ENCODE results near the gene SUOX. TPM values are rescaled to one million over a fixed set of nuclear protein-coding genes. Genes with fewer than 3 reads are reported as not detected.
A peak's percentile ranks its signal among the peaks of the same experiment; 100 is the strongest.

SUOX gene
- 3.1 and 11.0 TPM in 2 replicates for total RNA-seq (2014; rRNA removed; shearing (Covaris generic); ENCODE audit: low replicate concordance)

- Histone ChIP-seq H3K4me3 (ENCODE audit: low read length) (no peak within 1 kb of the TSS), H3K36me3 (ENCODE audit: insufficient read depth, low read length) (no peaks in the 10 kb centered on the region), H3K9me2 (replicated peaks; ENCODE audit: insufficient read depth, low read length) (no peaks in the 10 kb centered on the region), H3K4me1 (ENCODE audit: low read length) (no peaks in the 10 kb centered on the region), H3K4me2 (ENCODE audit: low read depth, low read length, poor library complexity, severe bottlenecking) (no peak within 1 kb of the TSS), H3K27me3 (ENCODE audit: low read length) (no peaks in the 10 kb centered on the region), H3K9me3 (ENCODE audit: low read length) (no peaks in the 10 kb centered on the region), H3K9ac (ENCODE audit: low read length) (no peak within 1 kb of the TSS), H3K27ac (ENCODE audit: low read length) (no peak within 1 kb of the TSS), H4K20me1 (ENCODE audit: insufficient read depth, low read depth, low read length) (no peaks in the 10 kb centered on the region), H3K79me2 (ENCODE audit: low read length) (no peaks in the 10 kb centered on the region), H2AFZ (ENCODE audit: low read length) (no peak within 1 kb of the TSS)
- no peak for DNase-seq
Observed at GRCh38 chr12:55996715-55997534, at the start of gene SUOX. Gene SUOX (plus strand): TSS chr12:55997276. CDS start chr12:56002222, 4,946 bp downstream.

- H3K27me3 ChIP-seq (ENCODE audit: low read length), result no peaks in the 10 kb centered on the region
- H2AFZ ChIP-seq (ENCODE audit: low read length), result no peak overlapping the region
- H4K20me1 ChIP-seq (ENCODE audit: insufficient read depth, low read depth, low read length), result no peaks in the 10 kb centered on the region
- H3K36me3 ChIP-seq (ENCODE audit: insufficient read depth, low read length), result peaks cover 9% of the 10 kb centered on the region
- H3K4me3 ChIP-seq (ENCODE audit: low read length), result no peak overlapping the region
- H3K4me1 ChIP-seq (ENCODE audit: low read length), result no peaks in the 10 kb centered on the region
- no peaks in the 10 kb centered on the region for H3K9me2 ChIP-seq (replicated peaks; ENCODE audit: insufficient read depth, low read length)
- H3K27ac ChIP-seq (ENCODE audit: low read length), result no peak overlapping the region
- DNase-seq, result no peak
- H3K9ac ChIP-seq (ENCODE audit: low read length), result no peak overlapping the region
- H3K4me2 ChIP-seq (ENCODE audit: low read depth, low read length, poor library complexity, severe bottlenecking), result no peak overlapping the region
- H3K9me3 ChIP-seq (ENCODE audit: low read length), result no peaks in the 10 kb centered on the region
- no peaks in the 10 kb centered on the region for H3K79me2 ChIP-seq (ENCODE audit: low read length)
Observed at GRCh38 chr12:55955344-55955743, 41.7 kb upstream of the SUOX start.

- no peak overlapping the region for H3K9ac ChIP-seq (ENCODE audit: low read length)
- H3K27me3 ChIP-seq (ENCODE audit: low read length), result no peaks in the 10 kb centered on the region
- no peaks in the 10 kb centered on the region for H3K9me2 ChIP-seq (replicated peaks; ENCODE audit: insufficient read depth, low read length)
- no peak overlapping the region for H3K27ac ChIP-seq (ENCODE audit: low read length)
- H3K4me2 ChIP-seq (ENCODE audit: low read depth, low read length, poor library complexity, severe bottlenecking), result no peak overlapping the region
- no peaks in the 10 kb centered on the region for H3K4me1 ChIP-seq (ENCODE audit: low read length)
- H3K36me3 ChIP-seq (ENCODE audit: insufficient read depth, low read length), result peaks cover 9% of the 10 kb centered on the region
- H2AFZ ChIP-seq (ENCODE audit: low read length), result no peak overlapping the region
- no peak overlapping the region for H3K4me3 ChIP-seq (ENCODE audit: low read length)
- no peaks in the 10 kb centered on the region for H3K9me3 ChIP-seq (ENCODE audit: low read length)
- no peaks in the 10 kb centered on the region for H3K79me2 ChIP-seq (ENCODE audit: low read length)
- peak; percentile 68 for DNase-seq
- no peaks in the 10 kb centered on the region for H4K20me1 ChIP-seq (ENCODE audit: insufficient read depth, low read depth, low read length)
Observed at GRCh38 chr12:55955800-55956508, 41.1 kb upstream of the SUOX start.

- peaks cover 9% of the 10 kb centered on the region; the same call in 1 of the 2 replicates for H3K36me3 ChIP-seq (ENCODE audit: insufficient read depth, low read length)
- no peak overlapping the region for H3K27ac ChIP-seq (ENCODE audit: low read length)
- no peaks in the 10 kb centered on the region for H3K9me2 ChIP-seq (replicated peaks; ENCODE audit: insufficient read depth, low read length)
- H3K9me3 ChIP-seq (ENCODE audit: low read length), result no peaks in the 10 kb centered on the region
- no peaks in the 10 kb centered on the region for H4K20me1 ChIP-seq (ENCODE audit: insufficient read depth, low read depth, low read length)
- DNase-seq, result no peak
- no peaks in the 10 kb centered on the region for H3K4me1 ChIP-seq (ENCODE audit: low read length)
- no peak overlapping the region for H2AFZ ChIP-seq (ENCODE audit: low read length)
- H3K4me3 ChIP-seq (ENCODE audit: low read length), result no peak overlapping the region
- H3K27me3 ChIP-seq (ENCODE audit: low read length), result no peaks in the 10 kb centered on the region
- H3K9ac ChIP-seq (ENCODE audit: low read length), result no peak overlapping the region
- no peak overlapping the region for H3K4me2 ChIP-seq (ENCODE audit: low read depth, low read length, poor library complexity, severe bottlenecking)
- H3K79me2 ChIP-seq (ENCODE audit: low read length), result no peaks in the 10 kb centered on the region
Observed at GRCh38 chr12:55957106-55957859, 39.8 kb upstream of the SUOX start.

- no peaks in the 10 kb centered on the region for H3K27me3 ChIP-seq (ENCODE audit: low read length)
- H3K4me3 ChIP-seq (ENCODE audit: low read length), result no peak overlapping the region
- H3K9me2 ChIP-seq (replicated peaks; ENCODE audit: insufficient read depth, low read length), result no peaks in the 10 kb centered on the region
- DNase-seq, result no peak
- H3K27ac ChIP-seq (ENCODE audit: low read length), result no peak overlapping the region
- peaks cover 24% of the 10 kb centered on the region for H3K4me1 ChIP-seq (ENCODE audit: low read length)
- no peak overlapping the region for H3K9ac ChIP-seq (ENCODE audit: low read length)
- H4K20me1 ChIP-seq (ENCODE audit: insufficient read depth, low read depth, low read length), result no peaks in the 10 kb centered on the region
- H3K4me2 ChIP-seq (ENCODE audit: low read depth, low read length, poor library complexity, severe bottlenecking), result no peak overlapping the region
- H3K36me3 ChIP-seq (ENCODE audit: insufficient read depth, low read length), result no peaks in the 10 kb centered on the region
- H3K9me3 ChIP-seq (ENCODE audit: low read length), result no peaks in the 10 kb centered on the region
- no peak overlapping the region for H2AFZ ChIP-seq (ENCODE audit: low read length)
- peaks cover 17% of the 10 kb centered on the region for H3K79me2 ChIP-seq (ENCODE audit: low read length)
Observed at GRCh38 chr12:55963760-55964159, 33.3 kb upstream of the SUOX start.

- Histone ChIP-seq H3K27me3 (ENCODE audit: low read length) (no peaks in the 10 kb centered on the region), H3K4me2 (ENCODE audit: low read depth, low read length, poor library complexity, severe bottlenecking) (no peak overlapping the region), H3K27ac (ENCODE audit: low read length) (no peak overlapping the region), H3K9ac (ENCODE audit: low read length) (no peak overlapping the region), H3K36me3 (ENCODE audit: insufficient read depth, low read length) (no peaks in the 10 kb centered on the region), H3K79me2 (ENCODE audit: low read length) (peaks cover 17% of the 10 kb centered on the region), H2AFZ (ENCODE audit: low read length) (no peak overlapping the region), H3K9me2 (replicated peaks; ENCODE audit: insufficient read depth, low read length) (no peaks in the 10 kb centered on the region), H3K4me3 (ENCODE audit: low read length) (no peak overlapping the region), H4K20me1 (ENCODE audit: insufficient read depth, low read depth, low read length) (no peaks in the 10 kb centered on the region), H3K9me3 (ENCODE audit: low read length) (no peaks in the 10 kb centered on the region), H3K4me1 (ENCODE audit: low read length) (peaks cover 36% of the 10 kb centered on the region)
- DNase-seq, result no peak
Observed at GRCh38 chr12:55965240-55965639, 31.8 kb upstream of the SUOX start.

- no peaks in the 10 kb centered on the region for H3K9me3 ChIP-seq (ENCODE audit: low read length)
- H3K27ac ChIP-seq (ENCODE audit: low read length), result peak within 1 kb of the TSS; percentile 56; the same call in 1 of the 2 replicates
- peak within 1 kb of the TSS; percentile 91 for H3K9ac ChIP-seq (ENCODE audit: low read length)
- no peaks in the 10 kb centered on the region for H4K20me1 ChIP-seq (ENCODE audit: insufficient read depth, low read depth, low read length)
- peak within 1 kb of the TSS; percentile 72 for H3K4me2 ChIP-seq (ENCODE audit: low read depth, low read length, poor library complexity, severe bottlenecking)
- peaks cover 17% of the 10 kb centered on the region for H3K79me2 ChIP-seq (ENCODE audit: low read length)
- no peaks in the 10 kb centered on the region for H3K9me2 ChIP-seq (replicated peaks; ENCODE audit: insufficient read depth, low read length)
- H3K27me3 ChIP-seq (ENCODE audit: low read length), result no peaks in the 10 kb centered on the region
- H2AFZ ChIP-seq (ENCODE audit: low read length), result peak within 1 kb of the TSS; percentile 60
- DNase-seq, result peak; percentile 54
- H3K4me3 ChIP-seq (ENCODE audit: low read length), result peak within 1 kb of the TSS; percentile 94
- H3K36me3 ChIP-seq (ENCODE audit: insufficient read depth, low read length), result no peaks in the 10 kb centered on the region
- peaks cover 44% of the 10 kb centered on the region for H3K4me1 ChIP-seq (ENCODE audit: low read length)
Observed at GRCh38 chr12:55965941-55966407, 31.1 kb upstream of the SUOX start, which contains the start of gene PMEL. Gene PMEL (minus strand): TSS chr12:55966042. CDS start chr12:55966011, 31 bp downstream.

All from Karpas-422 (cell line).